HCT116 (cell line): ENCODE measurements around the gene TMEM269.

Experiments used
- EGR1 ChIP-seq: IDR thresholded peaks from 2 replicates; pipeline ENCODE4 v1.6.1; 2012; ENCODE audit warnings: low read depth
- EZH2phosphoT487 ChIP-seq: fragments of 200-600 bp; IDR thresholded peaks from 2 replicates; pipeline ENCODE4 v1.6.1; 2018; ENCODE audit warnings: antibody characterized with exemption, borderline replicate concordance
- JUND ChIP-seq: IDR thresholded peaks from 2 replicates; pipeline ENCODE4 v1.6.1; 2012
- POLR2A ChIP-seq: IDR thresholded peaks from 2 replicates; pipeline ENCODE4 v1.7.0; 2011; ENCODE audit warnings: borderline replicate concordance; ENCODE audit not compliant: insufficient read depth, insufficient read length; ENCODE audit errors: extremely low read depth
- POLR2AphosphoS5 ChIP-seq: IDR thresholded peaks from 2 replicates; pipeline ENCODE4 v1.6.1; 2011; ENCODE audit warnings: mild to moderate bottlenecking, low read depth, low read length, moderate library complexity
- SP1 ChIP-seq: IDR thresholded peaks from 2 replicates; pipeline ENCODE4 v1.6.1; 2012; ENCODE audit warnings: low read depth

DNA sequence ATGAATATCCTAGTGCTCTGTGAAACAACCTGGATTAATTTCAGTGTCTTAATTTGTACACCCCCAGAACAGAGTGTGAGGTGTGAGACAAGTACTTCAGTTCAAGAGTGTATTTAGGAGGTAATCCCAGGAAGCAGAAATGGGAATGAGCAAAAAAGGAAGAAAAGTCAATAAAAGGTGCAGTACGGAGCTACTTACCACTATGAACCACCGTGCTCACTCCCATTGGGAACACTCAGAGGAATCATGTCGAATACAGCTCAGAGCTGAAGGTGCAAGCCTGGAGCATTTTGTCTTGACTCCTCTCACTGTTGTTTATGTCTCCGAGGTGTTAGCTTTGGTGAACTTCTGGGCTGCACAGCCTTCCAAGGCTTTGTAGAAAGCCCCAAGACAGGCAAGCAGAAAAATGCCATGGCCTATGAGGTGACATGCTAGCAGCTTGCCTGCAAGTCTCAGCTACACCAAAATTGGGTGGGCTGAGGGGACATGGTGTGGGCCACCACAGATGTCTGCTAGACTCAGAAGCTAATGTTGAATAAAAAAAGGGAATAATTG lies 39.8 kb downstream of the TMEM269 start:
- TF ChIP-seq JUND = no peak
- TF ChIP-seq EZH2phosphoT487 = no peak
- no peak for TF ChIP-seq POLR2A
- TF ChIP-seq POLR2AphosphoS5 = no peak
- TF ChIP-seq SP1 = no peak
- no peak for TF ChIP-seq EGR1
